Stimulated activated CD8-positive, alpha-beta memory T cell treated with anti-CD3 and anti-CD28 coated beads, Interleukin-4, amount 100 ng/mL, for 24 hours (primary cell): ENCODE data around the gene NEK6.
A peak's percentile ranks its signal among the peaks of the same experiment; 100 is the strongest.

Source experiments
- DNase-seq: peaks from one replicate; pipeline ENCODE4 v3.0.0-alpha.2; 2020; ENCODE audit warnings: low read depth

The NEK6 gene

DNA sequence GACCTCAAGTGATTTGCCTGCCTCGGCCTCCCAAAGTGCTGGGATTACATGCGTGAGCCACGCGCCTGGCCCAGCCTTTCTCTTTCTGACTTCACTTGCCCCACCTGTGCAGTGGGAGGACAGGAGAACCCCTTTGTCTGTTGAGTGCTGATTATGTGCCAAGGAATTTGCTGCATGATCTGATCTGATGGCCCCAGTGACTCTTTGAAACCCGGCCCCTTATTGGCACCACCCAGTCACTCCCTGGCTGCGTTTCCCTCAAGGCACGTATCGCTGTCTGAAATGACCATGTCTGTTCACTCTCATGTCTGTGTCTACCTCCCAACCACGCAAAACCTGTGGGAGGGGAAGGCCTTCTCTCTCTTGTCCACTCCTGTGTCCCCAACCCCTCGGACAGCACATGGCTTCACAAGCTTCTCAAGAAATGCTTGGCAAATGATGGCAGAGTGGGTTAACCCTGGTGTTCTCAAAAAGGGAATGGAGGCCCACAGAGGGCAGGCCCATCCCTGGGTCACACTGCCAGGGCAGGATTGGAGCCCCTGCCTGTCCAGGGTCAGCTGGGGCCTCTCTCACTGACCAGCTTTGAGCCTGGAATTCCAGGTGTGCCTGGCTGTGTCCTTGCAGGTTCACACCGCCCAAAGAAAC, 21.9 kb downstream of the NEK6 start:
- no peak for DNase-seq

- no peak for DNase-seq
Measured at GRCh38 chr9:124280176-124280691, 22.5 kb downstream of the NEK6 start.

DNA sequence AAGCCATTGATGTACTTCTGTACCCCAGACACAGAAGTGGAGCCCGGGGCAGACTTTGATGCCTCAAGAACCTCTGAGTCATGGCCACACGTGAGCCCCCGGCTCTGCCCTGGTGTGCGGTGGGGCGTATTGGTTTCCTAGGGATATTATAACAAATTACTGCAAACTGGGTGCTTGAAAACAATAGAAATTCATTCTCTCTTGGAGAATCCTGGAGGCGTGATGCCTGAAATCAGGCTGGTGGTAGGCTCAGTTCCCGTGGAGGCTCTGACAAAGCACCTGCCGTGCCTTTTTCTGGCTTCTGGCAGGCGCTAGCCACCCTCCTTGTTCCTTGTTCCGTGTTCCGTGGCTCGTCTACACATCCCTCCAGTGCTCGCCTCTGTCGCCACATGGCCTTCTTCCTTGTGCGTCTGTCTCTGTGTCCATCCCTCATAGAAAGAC, 24.2 kb downstream of the NEK6 start:
- no peak for DNase-seq

- no peak for DNase-seq
Measured at GRCh38 chr9:124282442-124283227, 24.9 kb downstream of the NEK6 start.

DNA sequence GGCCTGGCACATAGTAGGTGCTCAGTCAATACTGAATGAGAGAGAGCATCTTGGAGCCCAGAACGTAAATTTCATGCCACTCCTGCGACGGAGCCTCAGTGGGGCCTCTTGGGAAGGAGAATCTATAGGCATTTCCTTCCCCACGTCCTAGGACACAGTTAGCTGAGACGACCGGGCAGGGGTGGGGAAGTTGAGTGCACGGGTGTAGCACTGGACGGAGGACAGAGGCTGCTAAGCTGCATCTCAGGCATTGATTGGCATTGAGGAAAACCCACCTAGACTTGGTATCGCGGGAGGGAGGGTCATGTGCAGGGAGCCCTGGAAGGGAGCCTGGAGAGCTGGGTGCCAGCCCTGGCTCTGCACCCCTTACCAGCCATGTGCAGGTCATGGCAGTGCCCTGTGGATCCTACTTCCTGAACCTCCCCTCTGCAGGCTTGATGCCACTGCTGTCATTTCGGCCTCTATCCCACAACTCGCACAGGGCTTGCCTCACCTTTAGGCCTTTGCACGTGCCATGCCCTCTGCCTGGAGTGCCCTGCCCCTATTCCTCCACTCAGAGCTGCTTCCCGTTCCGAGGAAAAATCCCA, 25.6 kb downstream of the NEK6 start:
- no peak for DNase-seq

DNA sequence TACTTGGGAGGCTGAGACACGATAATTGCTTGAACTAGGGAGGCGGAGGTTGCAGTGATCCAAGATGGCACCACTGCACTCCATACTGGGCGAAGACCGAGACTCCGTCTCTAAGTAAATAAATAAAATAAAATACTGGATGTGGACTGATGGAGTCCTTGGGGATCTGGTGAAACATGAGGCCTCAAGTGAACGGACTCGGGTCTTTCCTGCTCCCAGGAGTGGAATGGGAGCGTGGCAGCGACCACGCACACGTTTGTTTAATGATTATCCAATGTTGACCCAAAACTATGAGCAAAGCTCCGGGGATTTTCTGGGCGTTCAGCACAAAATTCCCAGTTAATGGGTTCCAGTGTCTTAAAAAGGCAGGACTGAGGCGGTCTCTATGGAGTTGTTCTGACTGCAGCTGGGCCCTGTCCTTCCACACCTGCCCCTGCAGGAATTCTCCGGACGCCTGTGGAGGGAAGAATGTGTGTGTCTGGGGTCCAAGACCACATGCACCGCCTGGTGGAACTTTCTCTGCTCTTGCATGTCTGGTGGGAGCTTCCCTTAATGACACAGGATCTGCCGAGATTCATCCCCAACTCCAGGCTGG, 26.6 kb downstream of the NEK6 start:
- DNase-seq: no peak

DNA sequence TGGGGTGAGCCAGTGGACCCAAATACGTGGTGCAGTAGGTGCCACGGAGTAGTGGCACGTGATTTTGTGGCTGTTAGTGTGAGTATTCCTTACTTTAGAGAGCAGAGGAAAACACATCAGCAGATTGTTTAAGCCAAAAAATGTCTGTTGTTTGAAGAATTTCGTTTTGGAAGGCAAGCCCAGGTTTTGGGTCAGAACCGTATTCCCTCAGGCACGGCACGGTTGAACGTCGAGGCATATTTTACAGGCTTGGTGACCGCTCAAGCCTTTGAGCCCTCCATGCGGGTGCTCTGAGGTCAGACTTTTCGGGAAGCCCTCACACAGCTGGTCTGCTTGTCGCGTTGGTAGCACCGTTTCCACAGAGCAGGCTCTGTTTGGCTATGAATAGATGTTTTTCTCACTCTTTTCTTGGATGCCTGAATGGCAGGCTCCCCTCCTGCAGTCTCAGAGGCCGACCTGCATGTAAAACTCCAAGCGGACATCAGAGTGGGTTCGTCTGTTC, 27.2 kb downstream of the NEK6 start:
- no peak for DNase-seq

- no peak for DNase-seq
Measured at GRCh38 chr9:124285490-124285889, 27.7 kb downstream of the NEK6 start.

DNA sequence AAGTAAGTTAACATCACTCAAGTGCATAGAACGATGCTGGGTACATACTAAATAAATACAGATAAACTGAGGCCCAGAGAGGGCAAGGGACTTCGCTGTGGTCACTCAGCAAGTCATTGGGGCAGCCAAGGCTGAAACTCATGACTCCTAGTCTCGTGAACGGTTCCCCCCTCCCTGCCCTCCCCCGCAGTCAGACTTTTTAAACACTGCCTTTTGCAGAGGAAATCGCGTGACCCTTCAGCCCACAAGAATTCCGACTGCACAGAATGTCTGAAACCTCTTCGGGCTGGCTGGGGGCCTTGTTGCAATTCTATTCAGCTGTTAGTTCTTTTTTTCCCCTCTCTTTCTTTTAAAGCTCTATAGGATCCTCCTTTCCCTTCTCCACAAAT, 28.1 kb downstream of the NEK6 start:
- peak; percentile 53 for DNase-seq

GRCh38 chr9:124286292-124286931, 28.7 kb downstream of the NEK6 start:
- peak; percentile 56 for DNase-seq

GRCh38 chr9:124290053-124290591, 32.4 kb downstream of the NEK6 start:
- DNase-seq: no peak

DNA sequence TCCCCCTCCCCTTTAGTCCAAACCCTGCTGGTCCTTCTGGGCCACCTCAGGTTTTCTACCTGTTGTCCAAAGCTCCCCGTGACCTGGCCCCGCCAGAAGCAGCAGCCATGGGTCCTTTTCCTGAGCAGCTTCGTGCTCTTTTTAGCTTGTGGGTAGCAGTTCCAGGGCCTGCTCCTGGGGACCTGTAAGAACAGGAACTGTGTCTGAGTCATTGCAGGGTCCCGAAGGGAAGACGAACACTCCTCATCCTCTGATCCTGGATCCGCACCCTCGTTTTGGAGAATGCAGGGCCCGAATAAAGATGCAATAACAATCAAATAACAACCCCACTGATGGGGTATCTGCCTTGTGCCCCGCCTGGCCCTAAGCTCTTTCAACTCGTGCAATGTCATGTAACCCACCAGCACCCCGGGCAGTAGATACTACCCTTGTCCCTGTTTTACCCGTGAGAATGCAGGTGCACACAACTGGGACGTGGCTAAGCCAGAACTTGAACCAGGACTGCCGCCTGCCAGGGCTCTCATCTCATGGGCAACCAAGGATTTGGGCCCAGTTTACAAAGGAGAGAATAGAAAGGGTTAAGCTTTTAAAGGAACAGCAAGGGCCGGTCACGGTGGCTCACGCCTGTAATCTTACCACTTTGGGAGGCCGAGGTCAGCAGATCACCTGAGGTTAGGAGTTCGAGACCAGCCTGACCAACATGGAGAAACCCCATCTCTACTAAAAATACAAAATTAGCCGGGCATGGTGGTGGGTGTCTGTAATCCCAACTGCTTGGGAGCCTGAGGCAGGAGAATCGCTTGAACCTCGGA, 33.2 kb downstream of the NEK6 start:
- DNase-seq: no peak

DNA sequence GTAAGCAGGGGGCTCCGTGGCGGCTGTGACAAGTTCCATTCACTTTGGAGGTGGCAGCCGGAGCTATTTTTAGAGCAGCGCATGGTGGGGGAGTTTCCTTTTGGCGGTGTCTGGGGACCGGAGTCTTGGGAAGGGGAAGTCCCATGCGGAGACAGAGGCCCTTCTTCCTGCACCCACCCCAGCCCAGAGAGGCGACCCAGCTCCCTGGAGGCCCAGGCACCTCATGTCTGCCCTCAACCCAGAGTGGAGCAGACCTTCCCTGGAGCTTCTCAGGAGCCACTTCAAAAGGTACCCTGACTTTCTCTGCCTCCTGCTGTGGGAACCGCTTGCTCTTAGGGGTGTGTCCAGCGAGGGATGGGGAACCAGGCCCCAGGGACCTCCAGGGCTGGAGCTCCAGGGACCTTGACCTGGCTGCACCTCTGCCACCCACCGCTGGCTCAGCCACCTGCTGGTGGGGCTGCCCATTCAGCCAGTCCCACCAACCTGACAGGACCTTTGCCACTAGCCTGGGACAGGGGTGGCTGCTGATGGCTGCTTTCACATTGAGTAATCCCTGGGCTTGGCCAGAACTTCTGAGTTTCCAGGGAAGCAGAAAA, 34.1 kb downstream of the NEK6 start:
- DNase-seq: peak; percentile 62

DNA sequence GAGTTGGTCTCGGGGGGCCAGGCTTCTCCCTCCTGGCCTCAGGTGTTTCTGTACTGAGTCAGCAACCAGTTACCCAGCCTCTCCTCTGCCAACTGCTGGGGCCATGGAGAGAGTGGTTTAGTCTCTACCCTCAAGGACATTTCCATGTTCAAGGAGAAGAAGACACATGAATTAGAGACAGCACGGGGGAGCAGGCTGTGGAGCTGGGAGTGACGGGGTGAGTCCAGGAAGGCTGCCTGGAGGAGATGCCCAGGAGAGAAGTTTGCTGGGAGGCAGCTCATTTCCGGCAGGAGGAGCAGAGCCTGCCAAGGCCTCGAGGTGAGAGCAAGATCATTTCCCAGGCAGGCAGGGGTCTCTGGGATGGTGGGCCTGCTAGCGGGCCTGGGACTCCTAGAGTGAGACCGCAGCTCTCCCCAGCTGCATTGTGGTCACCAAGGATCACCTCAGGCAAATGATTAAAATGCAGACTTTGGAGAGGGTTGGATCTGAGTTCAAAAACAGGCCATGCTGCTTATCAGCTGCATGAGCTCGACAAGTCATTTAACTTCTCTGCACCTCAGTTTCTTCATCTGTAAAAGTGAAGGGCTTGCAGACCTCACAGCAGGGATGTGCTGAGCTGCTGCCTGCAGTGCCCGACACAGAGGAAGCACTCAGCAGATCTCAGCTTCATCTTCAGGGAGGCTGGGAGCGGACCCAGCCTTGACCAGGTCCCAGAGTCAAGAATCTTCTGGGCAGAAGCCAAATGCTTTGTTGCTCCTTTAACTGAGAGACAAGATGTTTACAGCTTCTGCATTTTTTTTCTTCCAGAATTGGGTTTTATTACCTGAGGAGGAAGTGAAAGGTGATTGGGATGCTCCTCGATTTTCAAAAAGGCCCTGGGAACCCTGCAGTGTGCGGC, 35.2 kb downstream of the NEK6 start:
- DNase-seq: no peak

DNA sequence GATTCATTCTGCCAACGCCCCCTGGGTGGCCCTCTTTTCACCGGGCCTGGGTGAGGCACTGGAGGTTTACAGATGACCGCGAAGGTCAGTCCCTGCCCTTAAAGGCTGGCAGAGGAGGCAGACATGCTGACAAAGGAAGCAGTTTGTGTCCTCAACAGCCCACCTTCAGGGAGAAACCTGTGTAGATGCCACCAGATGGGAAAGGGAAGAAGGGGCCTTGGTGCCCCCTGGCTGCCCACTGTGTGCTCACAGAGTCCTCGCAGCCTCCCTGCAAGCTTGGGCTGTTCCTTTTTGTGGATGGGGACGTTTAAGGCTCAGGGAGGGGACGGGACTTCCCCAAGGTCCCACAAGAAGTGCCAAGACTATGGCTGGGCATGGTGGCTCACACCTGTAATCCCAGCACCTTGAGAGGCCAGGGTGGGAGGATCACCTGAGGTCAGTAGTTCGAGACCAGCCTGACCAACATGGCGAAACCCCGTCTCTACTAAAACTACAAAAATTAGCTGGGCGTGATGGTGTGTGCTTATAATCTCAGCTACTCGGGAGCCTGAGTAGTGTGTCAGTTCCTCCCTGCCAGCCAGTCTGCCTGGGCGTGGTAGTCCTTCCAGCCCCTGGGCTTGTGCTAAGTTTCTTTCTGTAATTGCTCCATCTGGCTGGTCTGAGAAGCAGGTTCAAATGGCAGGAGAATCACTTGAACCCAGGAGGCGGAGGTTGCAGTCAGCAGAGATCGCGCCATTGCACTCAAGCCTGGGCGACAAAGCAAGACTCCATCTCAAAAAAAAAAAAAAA, 36.2 kb downstream of the NEK6 start:
- DNase-seq: no peak

GRCh38 chr9:124295159-124295794, 37.5 kb downstream of the NEK6 start:
- no peak for DNase-seq

DNA sequence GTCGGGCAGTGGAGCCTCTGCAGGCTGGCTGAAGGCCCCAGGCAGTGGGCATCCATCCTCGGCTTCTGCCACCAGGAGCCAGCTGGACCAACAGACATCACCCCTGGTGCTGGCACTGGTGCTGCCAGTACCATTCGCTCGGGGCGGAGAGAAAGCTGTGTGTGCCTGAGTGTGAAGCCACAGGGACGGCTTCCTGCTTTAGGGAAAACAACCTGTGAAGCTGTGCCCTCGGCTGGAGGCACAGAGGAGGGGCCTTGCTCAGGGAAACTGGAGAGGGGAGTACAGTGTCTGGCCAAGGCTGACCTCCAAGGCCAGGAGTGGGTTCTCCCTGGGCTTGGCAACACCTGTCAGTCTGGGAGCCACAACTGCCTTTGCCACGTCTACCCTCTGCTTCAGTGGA, 38.3 kb downstream of the NEK6 start:
- no peak for DNase-seq
